Activated CD4-positive, CD25-positive, alpha-beta regulatory T cell treated with anti-CD3 and anti-CD28 coated beads, Interleukin-2, amount 50 U/mL, for 24 hours (primary cell): ENCODE results near the gene PACS1.
"Not testable (repeated sequence)": the region's sequence is repeated elsewhere in the genome, so short reads cannot be mapped to it uniquely, and the experiment has no call there.

ENCODE experiments used
- ATAC-seq, 2 donors: fragments of 150-1000 bp; cut with Tn5 transposase; one replicate each; pipeline ENCODE4 v1.10.0; 2021; ENCODE audit warnings: mild to moderate bottlenecking in 1 of 2, moderate library complexity in 1 of 2

Gene PACS1

DNA sequence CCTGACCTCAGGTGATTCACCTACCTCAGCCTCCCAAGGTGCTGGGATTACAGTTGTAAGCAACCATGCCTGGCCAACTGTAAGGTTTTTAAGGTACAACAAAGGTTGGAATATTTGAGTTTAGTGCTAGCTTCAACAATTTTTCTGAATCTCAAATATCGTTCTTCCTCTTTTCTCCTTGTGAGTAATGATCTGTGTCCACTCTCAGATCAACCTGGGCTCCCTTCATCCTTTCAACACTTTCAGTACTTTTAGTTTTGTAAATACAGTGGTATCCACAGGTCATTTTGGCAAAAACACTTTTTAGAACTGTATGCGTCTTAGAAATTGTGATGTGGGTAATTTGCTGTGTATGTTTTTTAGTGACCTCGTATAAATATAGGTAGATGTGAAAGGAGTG lies 7.9 kb downstream of the PACS1 start:
- no peak for ATAC-seq

GRCh38 chr11:66078949-66079348 lies 8.9 kb downstream of the PACS1 start:
- not testable (repeated sequence) for ATAC-seq

GRCh38 chr11:66080055-66080817 lies 10.2 kb downstream of the PACS1 start:
- peak; percentile 65 to 66 for ATAC-seq

- ATAC-seq, result peak; percentile 77 to 79
Observed at GRCh38 chr11:66081505-66081904, 11.4 kb downstream of the PACS1 start.

DNA sequence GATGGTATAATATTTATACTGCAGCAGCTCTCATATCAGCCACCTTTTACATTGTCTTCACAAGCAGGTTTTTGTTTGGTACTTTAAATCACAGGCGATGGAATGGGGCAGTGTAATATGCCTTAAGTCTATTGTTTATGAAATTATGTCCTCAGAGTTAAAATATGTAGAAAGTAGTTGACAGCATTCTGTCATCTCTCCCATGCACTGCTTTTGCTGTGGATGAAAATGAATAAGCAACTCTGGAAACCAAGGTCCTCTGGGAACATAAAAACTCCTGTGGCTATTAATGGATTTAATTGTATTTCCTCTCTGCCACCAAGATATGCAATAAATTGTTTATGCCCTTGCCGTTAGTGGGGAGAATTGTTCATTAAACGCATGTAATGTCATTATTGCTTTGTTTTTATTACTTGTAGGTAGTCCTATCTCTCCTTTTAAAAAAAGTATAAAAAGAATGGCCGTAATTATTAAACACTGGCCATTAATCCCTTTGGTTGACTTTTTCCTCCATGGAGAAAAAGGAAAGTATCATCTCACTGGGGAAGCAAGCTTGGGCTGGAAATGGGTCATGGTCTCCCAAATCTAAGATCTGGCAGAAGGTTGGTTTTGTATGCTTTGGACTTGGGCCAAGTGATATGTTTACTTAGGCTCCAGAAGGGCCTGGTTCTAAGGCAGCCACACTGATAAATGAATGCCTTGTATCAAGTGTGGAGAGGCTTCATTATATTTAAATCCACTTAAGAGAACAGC lies 13.1 kb downstream of the PACS1 start:
- no peak for ATAC-seq

GRCh38 chr11:66083767-66084166 lies 13.7 kb downstream of the PACS1 start:
- no peak for ATAC-seq

DNA sequence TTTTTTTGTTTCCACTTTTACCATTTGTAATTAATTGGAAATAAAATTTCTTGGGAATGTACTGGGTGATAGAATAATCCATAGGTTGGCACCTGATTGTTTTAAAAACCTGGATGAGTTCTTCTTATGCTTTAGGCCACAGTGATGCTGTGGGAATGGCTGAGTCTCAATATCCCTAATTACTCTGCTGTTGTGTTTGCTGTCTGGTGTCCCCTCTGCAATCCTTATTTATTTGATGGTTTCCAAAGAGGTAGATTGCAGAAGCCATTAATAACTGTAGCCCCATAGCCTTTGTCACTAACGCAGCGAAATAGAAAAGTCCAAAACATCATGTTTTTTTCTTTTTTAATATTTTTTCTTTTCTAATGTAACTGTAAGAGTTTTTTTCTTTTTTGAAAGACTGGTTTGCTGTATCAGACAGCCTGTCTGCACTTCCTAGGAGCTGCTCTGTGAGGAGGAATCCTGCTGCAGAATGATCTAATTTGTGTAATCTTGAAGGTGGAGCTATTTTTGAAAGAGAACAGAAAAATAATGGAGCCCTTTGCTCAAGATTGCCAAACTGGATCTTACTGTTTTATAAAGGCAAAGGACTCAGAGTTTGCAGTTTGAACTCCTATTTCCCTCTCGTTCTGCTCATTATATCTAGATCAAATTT lies 14.9 kb downstream of the PACS1 start:
- no peak for ATAC-seq

- ATAC-seq, result no peak
Observed at GRCh38 chr11:66087148-66087908, 17.3 kb downstream of the PACS1 start.

DNA sequence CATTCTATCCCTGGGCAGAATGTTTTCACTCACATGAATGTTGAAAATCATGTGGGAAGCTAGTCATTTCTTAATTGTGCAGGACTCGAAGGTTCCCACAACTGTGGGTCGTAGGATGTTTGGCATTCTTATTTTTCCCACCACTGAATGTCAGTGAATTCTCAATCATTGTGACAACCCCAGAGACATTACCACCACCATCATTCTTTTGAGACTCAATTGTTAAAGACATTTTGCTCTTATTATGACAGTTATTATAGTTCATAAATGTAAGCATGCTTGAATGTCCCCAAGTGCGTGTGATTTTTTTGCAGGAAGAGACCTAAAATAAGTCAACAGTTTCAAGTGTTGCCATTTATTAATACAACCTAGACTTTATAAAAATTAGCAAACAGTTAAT lies 19.0 kb downstream of the PACS1 start:
- ATAC-seq, result no peak

DNA sequence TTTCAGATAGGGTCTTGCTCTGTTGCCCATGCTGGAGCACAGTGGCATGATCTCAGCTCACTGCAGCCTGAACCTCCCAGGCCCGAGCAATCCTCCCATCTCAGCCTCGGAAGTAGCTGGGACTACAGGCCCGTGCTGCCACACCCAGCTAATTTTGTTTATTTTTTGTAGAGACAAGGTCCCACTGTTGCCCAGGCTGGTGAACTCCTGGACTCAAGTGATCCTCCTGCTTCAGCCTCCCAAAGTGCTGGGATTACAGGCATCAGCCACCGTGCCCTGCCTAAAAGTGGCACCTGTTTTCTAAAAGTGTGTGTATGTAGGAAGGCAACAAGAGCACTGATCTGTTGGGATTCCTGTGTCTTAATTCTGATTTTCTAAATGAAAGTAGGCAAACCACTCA lies 20.2 kb downstream of the PACS1 start:
- ATAC-seq, result no peak

DNA sequence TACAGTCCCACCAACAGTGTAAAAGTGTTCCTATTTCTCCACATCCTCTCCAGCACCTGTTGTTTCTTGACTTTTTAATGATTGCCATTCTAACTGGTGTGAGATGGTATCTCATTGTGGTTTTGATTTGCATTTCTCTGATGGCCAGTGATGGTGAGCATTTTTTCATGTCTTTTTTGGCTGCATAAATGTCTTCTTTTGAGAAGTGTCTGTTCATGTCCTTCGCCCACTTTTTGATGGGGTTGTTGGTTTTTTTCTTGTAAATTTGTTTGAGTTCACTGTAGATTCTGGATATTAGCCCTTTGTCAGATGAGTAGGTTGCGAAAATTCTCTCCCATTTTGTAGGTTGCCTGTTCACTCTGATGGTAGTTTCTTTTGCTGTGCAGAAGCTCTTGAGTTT lies 22.1 kb downstream of the PACS1 start:
- ATAC-seq, result not testable (repeated sequence)

- ATAC-seq, result not testable (repeated sequence)
Observed at GRCh38 chr11:66099746-66100145, 29.7 kb downstream of the PACS1 start.

GRCh38 chr11:66100272-66101065 lies 30.4 kb downstream of the PACS1 start:
- ATAC-seq, result peak; percentile 78 to 82

DNA sequence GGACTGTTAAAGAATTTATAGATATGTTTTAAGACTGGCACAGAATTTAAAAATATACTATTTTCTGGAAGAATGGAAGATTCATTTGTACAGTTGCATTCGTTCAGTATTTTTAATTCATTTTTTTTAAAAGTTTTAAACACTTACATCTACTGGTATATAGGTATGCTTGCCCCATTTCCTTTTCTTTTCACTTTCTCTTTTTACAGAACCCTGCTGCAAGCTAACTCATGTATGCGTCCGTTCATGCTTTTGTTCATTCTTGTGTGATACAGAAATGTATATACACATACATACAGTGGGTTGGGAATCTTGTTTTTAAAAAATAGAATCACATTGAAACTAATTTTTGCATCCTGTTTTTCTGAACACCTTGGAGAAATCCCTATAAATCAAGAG lies 31.0 kb downstream of the PACS1 start:
- ATAC-seq, result peak; percentile 37 to 59

DNA sequence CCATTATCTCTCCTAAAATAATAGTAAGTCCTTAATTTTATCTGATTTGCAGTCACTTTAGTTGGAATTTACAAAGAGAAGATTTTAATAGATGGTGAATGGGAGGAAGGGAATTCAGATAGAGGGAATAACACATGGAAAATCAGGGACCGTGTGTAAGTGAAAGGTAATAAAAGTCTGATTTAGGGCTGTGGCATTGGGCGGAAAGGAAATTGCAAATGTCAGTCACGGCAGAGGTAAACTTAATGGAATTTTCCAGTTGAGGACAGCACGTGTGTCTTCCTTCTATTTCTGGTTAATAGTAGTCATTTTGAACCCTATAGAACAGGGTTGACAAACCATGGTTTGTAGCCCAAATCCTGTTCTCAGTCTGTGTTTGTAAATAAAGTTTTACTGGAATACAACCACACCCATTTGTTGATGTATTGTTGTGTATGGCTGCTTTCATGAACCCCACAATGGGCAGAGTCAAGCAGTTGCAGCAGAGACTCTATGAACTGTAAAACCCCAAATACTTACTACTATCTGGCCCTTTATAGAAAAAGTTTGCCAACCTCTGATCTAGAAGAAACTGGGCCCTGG lies 34.1 kb downstream of the PACS1 start:
- no peak for ATAC-seq

DNA sequence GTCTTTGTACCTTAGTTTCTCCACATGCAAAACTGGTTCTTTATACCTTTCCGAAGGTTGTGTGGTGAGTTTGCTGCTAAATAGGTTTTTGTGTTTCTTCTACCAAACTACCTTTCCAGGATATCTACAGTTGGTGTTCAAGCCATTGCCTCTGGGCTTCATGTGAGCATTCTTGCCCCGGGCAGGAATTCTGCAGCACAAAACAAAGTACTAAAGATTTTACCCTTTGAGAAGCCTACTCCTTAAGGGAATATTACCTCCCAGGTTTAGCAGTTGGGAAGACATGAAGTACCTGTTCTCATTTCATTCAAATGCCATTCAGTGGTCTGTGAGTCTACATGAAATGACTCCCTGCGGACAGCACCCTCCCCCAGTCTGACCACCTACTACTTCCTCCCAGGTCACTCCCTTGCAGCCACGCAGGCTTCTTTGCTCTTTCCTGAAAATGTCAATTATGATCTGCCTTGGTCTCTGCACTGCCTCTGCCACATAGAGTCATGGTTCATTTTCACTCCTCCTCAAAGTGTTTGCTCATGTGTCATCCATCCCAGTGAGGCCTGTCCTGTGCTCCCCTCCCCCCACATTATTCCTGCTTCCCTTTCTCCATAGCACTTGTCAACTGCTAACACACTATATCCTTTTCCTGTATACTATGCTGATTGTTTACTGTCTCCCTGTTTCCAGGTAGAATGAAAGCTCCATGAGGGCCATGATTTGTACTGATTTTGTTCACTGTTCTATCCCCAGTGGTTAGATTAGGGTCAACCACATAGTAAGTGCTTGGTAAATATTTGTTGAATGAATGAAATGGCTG lies 36.9 kb downstream of the PACS1 start:
- ATAC-seq, result no peak

DNA sequence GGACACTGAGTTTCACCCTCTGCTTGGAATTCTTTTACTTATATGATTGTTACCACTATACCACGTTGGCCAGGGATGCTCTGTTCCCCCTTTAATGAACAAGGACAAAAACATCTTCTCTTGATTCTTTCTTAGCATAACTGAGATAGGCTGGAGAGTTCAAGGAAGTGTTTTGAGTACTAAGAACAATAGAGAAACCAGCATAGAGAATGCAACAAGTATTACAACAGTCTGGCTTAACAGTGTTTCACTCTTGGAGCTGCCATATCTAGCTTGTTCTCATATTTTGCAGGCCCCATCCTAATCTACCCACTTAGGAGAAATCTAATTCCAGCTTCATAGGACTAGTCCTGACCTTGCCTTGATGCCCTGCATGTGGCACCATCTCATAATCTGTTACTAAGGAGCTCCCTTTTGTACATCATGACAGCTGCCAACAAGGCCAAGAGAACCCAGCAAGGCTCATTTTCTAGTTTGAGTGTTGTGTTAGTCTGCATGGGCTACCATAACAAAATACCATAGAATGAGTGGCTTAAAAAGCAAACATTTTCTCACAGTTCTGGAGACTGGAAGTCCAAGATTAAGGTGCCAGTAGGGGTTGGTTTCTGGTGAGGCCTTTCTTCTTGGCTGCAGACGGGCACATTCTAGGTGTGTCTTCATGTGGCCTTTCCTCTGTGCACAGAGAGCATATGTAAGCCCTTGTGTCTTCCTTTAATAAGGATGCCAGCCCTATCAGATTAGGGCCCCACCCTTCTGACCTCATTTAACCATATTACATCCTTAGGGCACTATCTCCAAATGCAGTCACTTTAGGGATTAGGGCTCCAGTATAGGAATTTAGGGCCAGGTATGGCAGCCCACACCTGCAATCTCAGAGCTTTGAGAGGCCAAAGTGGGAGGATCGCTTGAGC lies 37.8 kb downstream of the PACS1 start:
- peak; percentile 29 to 50 for ATAC-seq

GRCh38 chr11:66109294-66109693 lies 39.2 kb downstream of the PACS1 start:
- peak; percentile 78 to 80 for ATAC-seq

- no peak for ATAC-seq
Observed at GRCh38 chr11:66111158-66111557, 41.1 kb downstream of the PACS1 start.

DNA sequence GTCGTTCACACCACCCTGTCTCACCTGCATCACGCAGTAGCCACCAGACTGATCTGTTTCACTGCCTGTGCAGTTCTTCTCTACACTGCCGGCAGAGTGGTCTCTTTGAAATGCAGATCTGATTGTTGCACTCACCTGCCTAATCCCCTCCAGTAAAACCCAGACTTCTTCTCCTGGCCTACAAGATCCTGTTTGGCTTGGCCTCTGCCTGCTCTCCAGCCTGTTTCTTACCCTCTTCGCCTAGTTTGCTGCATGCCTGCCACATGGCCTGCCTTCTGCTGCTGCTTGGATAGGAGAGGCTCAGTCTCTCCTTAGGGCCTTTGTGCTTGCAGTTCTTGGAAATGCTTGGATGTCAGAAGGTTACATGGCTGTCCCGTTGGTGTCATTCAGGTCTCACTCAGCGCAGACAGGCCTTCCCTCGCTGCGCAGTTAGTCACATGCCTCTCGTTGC lies 42.0 kb downstream of the PACS1 start:
- ATAC-seq, result no peak
